Measurements from ENCODE around the gene AGFG2.

The AGFG2 gene

GRCh38 chr7:100614308-100614861, 75.4 kb downstream of the AGFG2 start:
- TF ChIP-seq CTCF (IDR thresholded peaks at IDR 0.05; ENCODE audit: insufficient read depth, low read length, missing control alignments): no peak
- H3K4me3 ChIP-seq (ENCODE audit: low read depth, low read length): no peak overlapping the region
- CTCF ChIA-PET: interaction anchor here (0.9 to 5.1 kb wide), 7 partner anchors 9 to 78 kb away, joined by 3 to 25 read pairs (median 4); partner anchors contain the start of genes FBXO24 and PCOLCE
- DNase-seq (ENCODE audit: low read depth, low spot score): no peak
- POLR2A ChIA-PET: interaction anchor here (1.1 kb wide), 1 partner anchor 59 kb away, joined by 4 read pairs; the partner anchor contains the start of gene GNB2
